SKM-1 treated with dmso at 0.1 percent for 144 hours (cell line): Measurements from ENCODE around the gene MAU2.

Experiments
- DNase-seq: peaks from one replicate; lab custom pipeline; 2025; ENCODE audit not compliant: unreplicated experiment; lab: John Stamatoyannopoulos, UW

The MAU2 gene

GRCh38 chr19:19306191-19306590 is 14.4 kb upstream of the MAU2 start:
- no peak for DNase-seq

DNA sequence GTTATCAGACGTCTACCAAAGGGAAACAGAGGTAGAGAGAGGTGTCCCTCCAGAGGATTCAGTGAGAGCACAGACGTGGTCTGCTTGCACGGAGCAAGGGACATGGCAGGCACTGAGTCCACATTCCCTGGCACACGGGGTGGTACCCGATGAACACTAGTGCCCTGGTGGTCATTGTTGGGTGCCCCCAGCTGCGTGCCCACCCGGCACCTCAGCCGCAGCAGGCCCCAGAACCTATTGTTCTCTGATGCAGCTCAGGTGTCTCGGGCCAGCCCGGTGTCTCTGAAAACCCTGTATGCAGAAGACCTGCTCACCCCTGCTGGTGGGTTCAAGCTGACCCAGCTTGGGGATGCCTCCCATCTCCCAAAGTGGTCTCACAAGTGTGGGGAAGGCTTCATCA is 12.3 kb upstream of the MAU2 start:
- no peak for DNase-seq

GRCh38 chr19:19315444-19315843 is 5.2 kb upstream of the MAU2 start:
- DNase-seq, result no peak

DNA sequence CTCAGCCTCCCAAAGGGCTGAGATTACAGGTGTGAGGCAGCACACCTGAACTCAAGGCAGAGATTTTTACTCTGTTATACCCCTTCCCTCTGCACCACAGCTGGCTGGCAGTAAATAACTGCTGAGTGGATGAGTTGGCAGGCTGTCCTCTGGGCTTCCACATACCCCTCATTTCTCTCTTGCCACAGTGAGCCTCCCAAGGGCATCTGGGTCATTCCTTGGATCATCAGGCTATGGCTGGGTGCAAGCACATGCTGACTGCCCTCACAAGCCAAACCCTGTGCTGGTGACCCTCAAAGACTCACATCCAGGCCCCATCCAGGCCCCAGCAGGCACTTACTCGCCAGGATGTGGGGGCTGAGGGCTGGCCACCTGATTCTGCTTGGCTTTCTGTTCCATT is 4.5 kb upstream of the MAU2 start:
- no peak for DNase-seq

GRCh38 chr19:19319732-19320360 is 783 bp upstream of the MAU2 start:
- no peak for DNase-seq

- no peak for DNase-seq
These were observed 530 bp downstream of the MAU2 start for GRCh38 chr19:19321141-19321577.

- no peak for DNase-seq
These were observed 3.6 kb downstream of the MAU2 start for GRCh38 chr19:19324059-19324770.

- DNase-seq, result no peak
These were observed 7.0 kb downstream of the MAU2 start for GRCh38 chr19:19327672-19328071.

DNA sequence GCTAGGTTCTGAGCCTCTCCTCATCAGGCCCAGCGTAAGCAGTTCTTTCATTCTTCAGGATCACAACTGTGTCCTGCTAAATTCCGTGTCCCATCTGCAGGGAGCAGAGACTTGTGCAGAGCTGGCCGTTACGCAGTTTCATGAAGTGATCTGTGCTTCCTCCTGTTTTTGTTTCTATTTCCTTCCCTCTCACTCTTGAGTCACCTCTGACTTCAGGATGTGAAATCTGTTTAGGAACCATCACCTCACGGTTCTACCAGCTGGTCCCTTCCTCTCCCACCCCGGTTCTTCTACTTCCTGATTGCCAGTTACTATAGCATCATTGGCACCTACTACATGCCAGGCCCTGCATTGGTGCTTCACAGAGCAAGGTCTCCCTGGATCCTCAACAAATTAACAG is 8.5 kb downstream of the MAU2 start:
- DNase-seq, result peak; percentile 36

- DNase-seq, result no peak
These were observed 13.7 kb downstream of the MAU2 start for GRCh38 chr19:19334063-19334988.

DNA sequence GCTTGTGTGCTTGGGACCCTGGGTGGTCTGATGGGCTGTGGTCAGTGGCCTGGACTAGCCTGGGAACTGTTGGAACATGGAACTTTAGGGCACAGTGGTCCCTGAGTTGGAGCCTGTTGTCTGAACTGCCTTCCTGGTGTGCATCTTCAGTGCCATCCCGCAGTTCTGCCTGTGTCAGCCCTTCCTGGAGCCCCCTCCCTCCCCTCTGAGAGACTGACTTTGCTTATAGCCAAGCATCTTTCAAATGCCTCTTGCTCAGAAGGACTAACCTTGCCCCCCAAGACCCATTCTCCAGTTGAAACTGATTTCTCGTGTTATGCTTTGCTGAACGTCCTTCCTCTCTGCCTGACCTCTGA is 14.3 kb downstream of the MAU2 start:
- DNase-seq, result no peak

DNA sequence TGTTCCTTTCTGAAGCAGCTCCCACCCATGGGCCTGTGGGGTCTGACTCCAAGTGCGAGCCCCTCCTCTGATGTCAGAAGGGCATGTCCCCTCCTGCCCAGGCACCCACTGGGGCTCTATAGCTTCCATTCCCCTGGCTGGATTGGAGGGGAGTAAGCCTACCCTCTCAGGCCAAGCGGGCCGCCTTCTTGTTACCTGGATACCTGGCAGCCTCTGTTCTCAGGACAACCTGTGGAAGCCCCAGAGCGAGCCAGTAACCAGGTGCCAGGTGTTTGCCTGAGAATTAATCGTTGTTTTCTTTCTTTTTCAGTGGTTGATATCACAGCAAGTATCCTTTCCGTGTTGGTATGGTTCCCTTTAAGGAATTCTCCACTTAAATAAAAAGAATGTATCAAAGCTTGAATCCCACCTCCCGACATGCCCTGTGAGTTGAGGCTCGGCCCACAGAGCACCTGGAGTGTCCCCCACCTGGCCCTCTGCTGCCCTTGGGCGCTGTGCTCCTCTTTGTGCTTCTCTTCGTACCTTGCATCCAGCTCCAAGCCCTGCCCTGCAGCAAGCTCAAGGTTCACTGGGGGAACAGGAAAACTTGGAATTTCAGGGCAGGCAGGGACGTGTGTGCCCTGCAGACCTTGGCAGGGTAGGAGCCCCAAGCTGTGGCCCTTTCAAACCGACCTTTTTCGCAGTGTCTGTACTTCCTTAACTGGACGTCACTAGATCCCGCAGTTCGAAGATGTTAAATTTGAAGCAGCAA is 15.0 kb downstream of the MAU2 start:
- no peak for DNase-seq

- DNase-seq, result no peak
These were observed 16.0 kb downstream of the MAU2 start for GRCh38 chr19:19336597-19336996.

DNA sequence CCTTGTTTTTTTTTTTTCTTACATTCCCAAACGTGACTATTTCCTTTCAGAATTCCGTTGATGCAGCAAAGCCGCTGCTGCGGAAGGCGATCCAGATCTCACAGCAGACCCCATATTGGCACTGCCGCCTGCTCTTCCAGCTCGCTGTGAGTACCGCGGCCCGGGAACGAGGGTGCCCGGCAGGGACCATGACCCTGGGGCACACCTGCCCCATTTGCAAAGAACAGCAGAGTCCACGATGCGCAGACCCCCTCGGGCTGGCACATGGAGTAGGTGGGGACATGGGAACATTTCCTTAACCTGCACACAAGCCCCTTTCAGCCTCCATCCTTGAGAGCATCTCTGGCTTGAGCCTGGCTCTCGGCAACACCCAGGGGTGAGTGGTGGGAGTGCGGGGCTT is 16.5 kb downstream of the MAU2 start:
- DNase-seq, result no peak

- no peak for DNase-seq
These were observed 17.5 kb downstream of the MAU2 start for GRCh38 chr19:19338082-19338481.

GRCh38 chr19:19341026-19341425 is 20.4 kb downstream of the MAU2 start:
- no peak for DNase-seq

GRCh38 chr19:19342086-19343015 is 21.7 kb downstream of the MAU2 start:
- DNase-seq, result peak; percentile 25

DNA sequence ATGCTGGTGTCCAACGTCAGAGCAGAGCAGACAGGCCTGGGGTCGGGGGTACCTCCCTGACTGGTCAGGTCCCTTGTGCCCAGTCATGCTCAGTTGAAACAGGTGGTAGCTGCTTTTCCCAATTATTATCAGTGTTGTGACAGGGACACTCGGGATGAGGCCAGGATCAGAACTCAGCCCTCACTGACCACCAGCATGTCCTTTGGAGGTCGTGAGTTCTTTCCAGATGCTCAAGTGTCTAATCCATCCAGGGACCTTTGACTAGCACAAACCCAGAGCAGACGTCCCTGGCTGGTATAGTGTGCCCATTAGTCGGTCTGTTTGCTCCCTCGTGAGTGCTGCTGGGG is 22.4 kb downstream of the MAU2 start:
- no peak for DNase-seq

- DNase-seq, result no peak
These were observed 23.1 kb downstream of the MAU2 start for GRCh38 chr19:19343762-19344161.

- no peak for DNase-seq
These were observed 24.6 kb downstream of the MAU2 start for GRCh38 chr19:19345232-19345631.
